ENCODE results near the gene PPIL4.
"Not testable (repeated sequence)": the region's sequence is repeated elsewhere in the genome, so short reads cannot be mapped to it uniquely, and the experiment has no call there.

Gene PPIL4

GRCh38 chr6:149482545-149483333, 63.1 kb downstream of the PPIL4 start:
- DNase-seq, result no peak

- no peak for DNase-seq
Observed at GRCh38 chr6:149480502-149481280, 65.2 kb downstream of the PPIL4 start.

GRCh38 chr6:149478631-149479314, 67.1 kb downstream of the PPIL4 start:
- no peak for DNase-seq

GRCh38 chr6:149477544-149477943, 68.3 kb downstream of the PPIL4 start:
- no peak for DNase-seq

GRCh38 chr6:149476789-149477455, 68.9 kb downstream of the PPIL4 start:
- no peak for DNase-seq

GRCh38 chr6:149474108-149474935, 71.5 kb downstream of the PPIL4 start:
- no peak for DNase-seq

GRCh38 chr6:149473080-149474052, 72.5 kb downstream of the PPIL4 start:
- no peak for DNase-seq

- no peak for DNase-seq
Observed at GRCh38 chr6:149472241-149472640, 73.6 kb downstream of the PPIL4 start.

- no peak for DNase-seq
Observed at GRCh38 chr6:149471801-149472200, 74.0 kb downstream of the PPIL4 start.

- DNase-seq, result no peak
Observed at GRCh38 chr6:149470948-149471347, 74.9 kb downstream of the PPIL4 start.

GRCh38 chr6:149468179-149468578, 77.7 kb downstream of the PPIL4 start:
- no peak for DNase-seq

- DNase-seq, result no peak
Observed at GRCh38 chr6:149467265-149467664, 78.6 kb downstream of the PPIL4 start.

GRCh38 chr6:149464411-149464810, 81.4 kb downstream of the PPIL4 start:
- DNase-seq, result no peak

GRCh38 chr6:149463781-149464180, 82.1 kb downstream of the PPIL4 start:
- DNase-seq, result no peak

- DNase-seq, result not testable (repeated sequence)
Observed at GRCh38 chr6:149462712-149463111, 83.1 kb downstream of the PPIL4 start.

- no peak for DNase-seq
Observed at GRCh38 chr6:149461670-149462069, 84.2 kb downstream of the PPIL4 start.

- not testable (repeated sequence) for DNase-seq
Observed at GRCh38 chr6:149460249-149460648, 85.6 kb downstream of the PPIL4 start.

- DNase-seq, result no peak
Observed at GRCh38 chr6:149459761-149460160, 86.1 kb downstream of the PPIL4 start.

GRCh38 chr6:149458806-149459205, 87.0 kb downstream of the PPIL4 start:
- no peak for DNase-seq

- no peak for DNase-seq
Observed at GRCh38 chr6:149458196-149458595, 87.6 kb downstream of the PPIL4 start.
